DND-41 (cell line): ENCODE results near the gene RNF144B.

Experiments
- ATAC-seq: fragments of 200-7000 bp; cut with Tn5 transposase; 3 replicates; pipeline ENCODE4 v1.9.1; 2021; ENCODE audit warnings: low read depth; ENCODE audit not compliant: insufficient read depth
- DNase-seq: peaks from one replicate; pipeline ENCODE4 v3.0.0-alpha.2; 2020
- H2AFZ ChIP-seq: 2 replicates; pipeline ENCODE4 v1.6.0; 2012; ENCODE audit warnings: low read depth, low read length
- H3K27ac ChIP-seq: 2 replicates; pipeline ENCODE4 v1.5.1; 2012; ENCODE audit warnings: low read length, inconsistent platforms
- H3K27me3 ChIP-seq: fragments of 200-600 bp; sonication (generic); 2 replicates; pipeline ENCODE4 v1.6.0; 2012; ENCODE audit warnings: low read length, mild to moderate bottlenecking, inconsistent platforms; ENCODE audit not compliant: insufficient read depth, poor library complexity
- H3K36me3 ChIP-seq: 2 replicates; pipeline ENCODE4 v1.5.1; 2012; ENCODE audit warnings: low read length, inconsistent platforms; ENCODE audit not compliant: insufficient read depth
- H3K4me1 ChIP-seq: 2 replicates; pipeline ENCODE4 v1.5.1; 2012; ENCODE audit warnings: mild to moderate bottlenecking, low read length; ENCODE audit not compliant: insufficient read depth
- H3K4me2 ChIP-seq: 2 replicates; pipeline ENCODE4 v1.6.0; 2012; ENCODE audit warnings: mild to moderate bottlenecking, moderate library complexity, low read length, inconsistent platforms; ENCODE audit not compliant: insufficient read depth
- H3K4me3 ChIP-seq, 2 experiments: fragments of 200-600 bp in 1 of 2; shearing (Covaris generic) in 1 of 2; 2 replicates each; pipeline ENCODE4 v1.5.1; 2012 to 2016; ENCODE audit warnings: inconsistent platforms in 2 of 2, low read length in 2 of 2, mild to moderate bottlenecking in 2 of 2, low read depth in 1 of 2, moderate library complexity in 1 of 2
- H3K79me2 ChIP-seq: 2 replicates; pipeline ENCODE4 v1.6.0; 2012; ENCODE audit warnings: low read length, inconsistent platforms; ENCODE audit not compliant: insufficient read depth
- H3K9ac ChIP-seq: 2 replicates; pipeline ENCODE4 v1.6.0; 2012; ENCODE audit warnings: low read depth, mild to moderate bottlenecking, inconsistent platforms, low read length, moderate library complexity
- H3K9me3 ChIP-seq: 2 replicates; pipeline ENCODE4 v1.5.1; 2012; ENCODE audit warnings: low read length, moderate library complexity, mild to moderate bottlenecking, inconsistent platforms; ENCODE audit not compliant: insufficient read depth, severe bottlenecking
- H4K20me1 ChIP-seq: 2 replicates; pipeline ENCODE4 v1.6.0; 2012; ENCODE audit warnings: low read length; ENCODE audit not compliant: insufficient read depth
- CTCF ChIP-seq: IDR thresholded peaks from 2 replicates; pipeline ENCODE4 v1.5.1; 2012; ENCODE audit warnings: borderline replicate concordance, low read length, moderate library complexity, mild to moderate bottlenecking; ENCODE audit not compliant: poor library complexity, severe bottlenecking; ENCODE audit errors: extremely low read depth
- EZH2 ChIP-seq: IDR thresholded peaks from 3 replicates; pipeline ENCODE4 v1.6.1; 2012; ENCODE audit warnings: borderline replicate concordance, low read depth, mild to moderate bottlenecking, moderate library complexity, low read length, inconsistent platforms; ENCODE audit not compliant: severe bottlenecking

RNF144B gene

GRCh38 chr6:18433059-18433458 lies 45.9 kb downstream of the RNF144B start:
- no peak for ATAC-seq
- no peak overlapping the region for H3K27ac ChIP-seq
- no peaks in the 10 kb centered on the region for H4K20me1 ChIP-seq
- H3K9me3 ChIP-seq: no peaks in the 10 kb centered on the region
- no peak overlapping the region for H3K4me3 ChIP-seq
- H2AFZ ChIP-seq: no peak overlapping the region
- no peak overlapping the region for H3K4me2 ChIP-seq
- H3K9ac ChIP-seq: no peak overlapping the region
- H3K4me1 ChIP-seq: no peaks in the 10 kb centered on the region
- H3K79me2 ChIP-seq: no peaks in the 10 kb centered on the region
- no peaks in the 10 kb centered on the region for H3K36me3 ChIP-seq
- peaks cover 3% of the 10 kb centered on the region for H3K27me3 ChIP-seq
- TF ChIP-seq EZH2 (no peak), CTCF (no peak)
- DNase-seq: no peak

GRCh38 chr6:18436341-18436740 lies 49.2 kb downstream of the RNF144B start:
- Histone ChIP-seq H3K4me2 (no peak overlapping the region), H2AFZ (no peak overlapping the region), H3K4me3 (no peak overlapping the region), H3K27ac (no peak overlapping the region), H3K9me3 (no peaks in the 10 kb centered on the region), H4K20me1 (no peaks in the 10 kb centered on the region), H3K36me3 (no peaks in the 10 kb centered on the region), H3K79me2 (no peaks in the 10 kb centered on the region), H3K4me1 (no peaks in the 10 kb centered on the region), H3K9ac (no peak overlapping the region), H3K27me3 (peaks cover 3% of the 10 kb centered on the region)
- no peak for ATAC-seq
- DNase-seq: no peak
- TF ChIP-seq CTCF: no peak
- no peak for TF ChIP-seq EZH2

- Histone ChIP-seq H3K9ac (no peak overlapping the region), H2AFZ (no peak overlapping the region), H3K27me3 (peaks cover 3% of the 10 kb centered on the region), H4K20me1 (no peaks in the 10 kb centered on the region), H3K4me1 (no peaks in the 10 kb centered on the region), H3K4me3 (no peak overlapping the region), H3K4me2 (no peak overlapping the region), H3K27ac (no peak overlapping the region), H3K79me2 (no peaks in the 10 kb centered on the region), H3K36me3 (no peaks in the 10 kb centered on the region), H3K9me3 (no peaks in the 10 kb centered on the region)
- no peak for ATAC-seq
- DNase-seq: no peak
- TF ChIP-seq CTCF: no peak
- TF ChIP-seq EZH2: no peak
These were observed 52.4 kb downstream of the RNF144B start for GRCh38 chr6:18439581-18439980.
